COLO668 (cell line): ENCODE data around the gene LHFPL6.
A peak's percentile ranks its signal among the peaks of the same experiment; 100 is the strongest.

Source experiments
- DNase-seq: peaks from one replicate; lab custom pipeline; 2025; ENCODE audit not compliant: unreplicated experiment; lab: John Stamatoyannopoulos, UW

Gene LHFPL6

GRCh38 chr13:39596176-39596575 is 6.8 kb downstream of the LHFPL6 start:
- DNase-seq, result no peak

GRCh38 chr13:39590466-39591036 is 12.4 kb downstream of the LHFPL6 start:
- DNase-seq, result no peak

- no peak for DNase-seq
These were observed 14.6 kb downstream of the LHFPL6 start for GRCh38 chr13:39588384-39588783.

GRCh38 chr13:39587939-39588338 is 15.1 kb downstream of the LHFPL6 start:
- no peak for DNase-seq

GRCh38 chr13:39586958-39587605 is 15.9 kb downstream of the LHFPL6 start:
- DNase-seq, result no peak

GRCh38 chr13:39586151-39586550 is 16.8 kb downstream of the LHFPL6 start:
- DNase-seq, result no peak

GRCh38 chr13:39585219-39585618 is 17.8 kb downstream of the LHFPL6 start:
- no peak for DNase-seq

- no peak for DNase-seq
These were observed 22.0 kb downstream of the LHFPL6 start for GRCh38 chr13:39580881-39581575.

- DNase-seq, result no peak
These were observed 24.1 kb downstream of the LHFPL6 start for GRCh38 chr13:39578821-39579291.

GRCh38 chr13:39577838-39578491 is 25.0 kb downstream of the LHFPL6 start:
- DNase-seq, result peak; percentile 89

- no peak for DNase-seq
These were observed 25.8 kb downstream of the LHFPL6 start for GRCh38 chr13:39577203-39577602.

GRCh38 chr13:39575641-39576238 is 27.3 kb downstream of the LHFPL6 start:
- no peak for DNase-seq

GRCh38 chr13:39571502-39572092 is 31.4 kb downstream of the LHFPL6 start:
- no peak for DNase-seq

GRCh38 chr13:39567569-39567968 is 35.4 kb downstream of the LHFPL6 start:
- no peak for DNase-seq

GRCh38 chr13:39566216-39566869 is 36.6 kb downstream of the LHFPL6 start:
- DNase-seq, result no peak

- no peak for DNase-seq
These were observed 37.7 kb downstream of the LHFPL6 start for GRCh38 chr13:39565036-39565949.

GRCh38 chr13:39563470-39563735 is 39.6 kb downstream of the LHFPL6 start:
- DNase-seq, result no peak

GRCh38 chr13:39561971-39562370 is 41.0 kb downstream of the LHFPL6 start:
- DNase-seq, result no peak

- DNase-seq, result no peak
These were observed 43.1 kb downstream of the LHFPL6 start for GRCh38 chr13:39559847-39560246.
